Heart left ventricle (tissue), 13 donors: ENCODE measurements around the gene SYNPO.

Experiments used
- POLR2A ChIP-seq, 2 donors: fragments of 450-650 bp; IDR thresholded peaks; one replicate each; pipeline ENCODE4 v1.6.1; 2017; ENCODE audit warnings: antibody characterized with exemption in 2 of 2, mild to moderate bottlenecking in 2 of 2, moderate library complexity in 2 of 2
- TF ChIP-seq, protein P1 (sequence below), 12 donors: fragments of 200-600 bp; sonication (generic) in 4 of 12; IDR thresholded peaks; one replicate each; pipeline versions ENCODE4 v1.5.0 to v1.8.0; 2018 to 2022; ENCODE audit warnings: antibody characterized with exemption in 12 of 12, mild to moderate bottlenecking in 5 of 12
- donor health status: ischemic (EF 13 %, LVEDD 7.1; RV severe dilation, severe dysfunction).
- donor health status: DM: no; HTN: yes; CAD: no.
- donor health status: DM: no; HTN: no; CAD: no.
- donor health status: ischemic (EF 25% LVEDD 6.9; RV normal size, moderate dysfunction).
- donor health status: ischemic (EF 25% LVEDD 5.7; RV mildly dilated, moderate dysfunction).
- donor health status: ischemic (EF 35%, LVEDD 5.7; RV mildly dilated, moderate dysfunction).
- donor health status: nonischemic (EF 11% LVEDD 7.7; RV severe dilation, severe dysfunction).
- donor health status: DM: yes; HTN: yes; CAD: no.
- donor health status: PGD.
- donor health status: ischemic (EF 29% LVEDD 5.4; RV normal size, mild dysfunction).
- donor health status: nonischemic (EF 23%, LVEDD 6.1; RV moderate dilation, normal function).

DNA sequence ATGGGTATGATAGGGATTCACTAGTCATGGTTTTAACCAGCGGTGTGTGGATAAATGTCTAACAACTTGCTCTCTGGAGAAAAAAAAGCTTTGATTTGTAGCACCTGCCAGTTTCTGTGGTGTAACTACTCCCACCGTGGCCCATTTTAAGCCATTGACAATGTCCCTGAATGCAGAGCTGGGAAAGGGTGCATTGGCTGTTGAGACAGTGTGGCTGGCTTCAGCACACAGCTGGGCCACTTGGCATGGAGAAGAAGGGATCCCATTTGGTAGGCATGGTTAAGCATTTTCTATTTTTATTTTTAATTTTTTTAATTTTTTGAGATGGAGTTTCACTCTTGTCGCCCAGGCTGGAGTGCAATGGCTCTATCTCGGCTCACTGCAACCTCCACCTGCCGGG lies 31.5 kb upstream of the SYNPO start:
- TF ChIP-seq, protein P1, sequence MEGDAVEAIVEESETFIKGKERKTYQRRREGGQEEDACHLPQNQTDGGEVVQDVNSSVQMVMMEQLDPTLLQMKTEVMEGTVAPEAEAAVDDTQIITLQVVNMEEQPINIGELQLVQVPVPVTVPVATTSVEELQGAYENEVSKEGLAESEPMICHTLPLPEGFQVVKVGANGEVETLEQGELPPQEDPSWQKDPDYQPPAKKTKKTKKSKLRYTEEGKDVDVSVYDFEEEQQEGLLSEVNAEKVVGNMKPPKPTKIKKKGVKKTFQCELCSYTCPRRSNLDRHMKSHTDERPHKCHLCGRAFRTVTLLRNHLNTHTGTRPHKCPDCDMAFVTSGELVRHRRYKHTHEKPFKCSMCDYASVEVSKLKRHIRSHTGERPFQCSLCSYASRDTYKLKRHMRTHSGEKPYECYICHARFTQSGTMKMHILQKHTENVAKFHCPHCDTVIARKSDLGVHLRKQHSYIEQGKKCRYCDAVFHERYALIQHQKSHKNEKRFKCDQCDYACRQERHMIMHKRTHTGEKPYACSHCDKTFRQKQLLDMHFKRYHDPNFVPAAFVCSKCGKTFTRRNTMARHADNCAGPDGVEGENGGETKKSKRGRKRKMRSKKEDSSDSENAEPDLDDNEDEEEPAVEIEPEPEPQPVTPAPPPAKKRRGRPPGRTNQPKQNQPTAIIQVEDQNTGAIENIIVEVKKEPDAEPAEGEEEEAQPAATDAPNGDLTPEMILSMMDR (IDR thresholded peaks at IDR 0.05) = no peak
- no peak for TF ChIP-seq POLR2A (IDR thresholded peaks at IDR 0.05)
